GM08714 (cell line): ENCODE results near the gene LRP1-AS.
A peak's percentile ranks its signal among the peaks of the same experiment; 100 is the strongest.

Experiments used
- H3K4me3 ChIP-seq: fragments of 200-500 bp; sonication (Bioruptor generic); 2 replicates; pipeline ENCODE4 v1.5.1; 2014; ENCODE audit warnings: mild to moderate bottlenecking, low read length, inconsistent platforms
- ZNF274 ChIP-seq: IDR thresholded peaks from 2 replicates; pipeline ENCODE4 v1.6.1; 2012; ENCODE audit warnings: mild to moderate bottlenecking, low read depth, low read length

LRP1-AS gene

GRCh38 chr12:57119294-57120085 is 27.9 kb downstream of the LRP1-AS start:
- no peak for TF ChIP-seq ZNF274

GRCh38 chr12:57118711-57119271 is 28.6 kb downstream of the LRP1-AS start:
- no peak for TF ChIP-seq ZNF274
- H3K4me3 ChIP-seq, result no peak overlapping the region

More at GRCh38 chr12:57119294-57120085, 27.9 kb downstream of the LRP1-AS start:
- no peak overlapping the region for H3K4me3 ChIP-seq

DNA sequence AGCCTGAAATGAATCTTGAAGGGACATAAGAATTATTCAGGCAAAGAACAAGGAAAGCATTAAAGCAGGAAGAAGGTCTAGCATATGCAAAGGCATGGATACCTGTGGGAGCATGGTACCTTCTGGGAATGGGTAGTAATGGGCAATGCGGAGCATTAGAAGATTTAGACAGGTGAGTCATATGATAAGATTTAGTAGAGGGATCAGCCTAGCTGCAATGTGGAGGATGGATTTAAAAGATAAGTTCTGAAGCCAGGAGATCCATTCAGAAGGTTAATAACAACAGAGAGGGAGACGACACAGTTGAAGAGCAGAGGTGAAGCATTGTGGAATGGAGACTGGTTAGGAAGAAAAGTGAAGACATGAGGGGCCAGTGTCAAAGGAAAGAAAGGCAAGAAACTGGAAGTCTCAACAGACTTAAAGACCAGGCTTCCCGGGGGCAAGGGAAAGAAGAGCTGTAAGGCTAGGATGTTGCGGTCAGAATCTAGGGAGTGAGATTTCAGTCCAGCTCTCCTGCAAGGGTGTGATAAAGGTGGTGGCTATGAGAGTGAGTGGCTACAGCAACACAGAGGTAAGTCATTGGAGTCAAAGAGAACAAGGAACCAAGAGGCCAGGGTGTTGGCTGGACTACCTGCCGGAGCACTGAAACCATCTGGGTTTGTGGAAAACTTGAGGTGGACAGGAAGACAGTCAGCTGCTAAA is 30.7 kb downstream of the LRP1-AS start:
- no peak overlapping the region for H3K4me3 ChIP-seq
- no peak for TF ChIP-seq ZNF274

DNA sequence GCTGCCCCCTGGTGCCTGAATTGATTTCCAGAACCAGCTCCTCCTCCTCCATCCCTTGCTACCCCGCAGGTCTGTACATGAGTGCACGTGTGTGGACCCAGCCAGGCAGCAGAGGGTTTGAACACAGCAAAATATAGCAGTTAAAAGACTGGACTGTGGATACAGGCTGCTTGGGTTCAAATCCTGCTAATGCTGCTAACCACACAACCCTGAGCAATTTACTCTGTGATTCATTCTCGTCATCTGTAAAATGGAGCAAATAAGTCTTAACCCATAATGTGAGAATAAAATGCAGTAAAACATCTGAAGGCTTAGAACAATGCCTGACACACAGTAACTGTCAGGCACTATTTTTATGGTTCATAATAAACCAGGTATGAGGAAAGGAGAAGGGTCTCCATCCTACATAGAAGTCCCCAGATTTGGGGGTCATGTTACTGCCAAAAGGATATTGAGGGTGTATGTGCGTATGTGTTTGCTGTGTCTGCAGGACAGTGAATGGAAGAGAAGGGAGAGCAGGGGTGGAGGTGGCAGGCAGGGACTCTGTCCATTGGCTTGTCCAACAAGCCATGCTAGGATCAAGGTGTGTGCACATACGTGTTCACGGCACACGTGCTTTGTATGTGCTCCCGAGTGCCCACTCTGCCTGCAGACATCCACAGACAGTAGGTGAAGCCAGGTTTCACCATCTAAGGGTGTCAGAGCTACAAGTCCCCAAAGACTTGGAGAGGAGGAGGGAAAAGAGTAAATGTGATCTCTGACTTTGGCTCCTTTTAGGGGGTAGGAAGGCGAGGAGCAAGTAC is 34.7 kb downstream of the LRP1-AS start:
- TF ChIP-seq ZNF274, result no peak
- no peak overlapping the region; the same call in 1 of the 2 replicates for H3K4me3 ChIP-seq

GRCh38 chr12:57111031-57111734 is 36.2 kb downstream of the LRP1-AS start, which contains the start of gene STAT6:
Gene STAT6, minus strand, starts transcription at chr12:57111362. Its CDS starts 3,084 bp downstream, at chr12:57108278.
- TF ChIP-seq ZNF274, result no peak
- peak within 1 kb of the TSS; percentile 66 for H3K4me3 ChIP-seq

DNA sequence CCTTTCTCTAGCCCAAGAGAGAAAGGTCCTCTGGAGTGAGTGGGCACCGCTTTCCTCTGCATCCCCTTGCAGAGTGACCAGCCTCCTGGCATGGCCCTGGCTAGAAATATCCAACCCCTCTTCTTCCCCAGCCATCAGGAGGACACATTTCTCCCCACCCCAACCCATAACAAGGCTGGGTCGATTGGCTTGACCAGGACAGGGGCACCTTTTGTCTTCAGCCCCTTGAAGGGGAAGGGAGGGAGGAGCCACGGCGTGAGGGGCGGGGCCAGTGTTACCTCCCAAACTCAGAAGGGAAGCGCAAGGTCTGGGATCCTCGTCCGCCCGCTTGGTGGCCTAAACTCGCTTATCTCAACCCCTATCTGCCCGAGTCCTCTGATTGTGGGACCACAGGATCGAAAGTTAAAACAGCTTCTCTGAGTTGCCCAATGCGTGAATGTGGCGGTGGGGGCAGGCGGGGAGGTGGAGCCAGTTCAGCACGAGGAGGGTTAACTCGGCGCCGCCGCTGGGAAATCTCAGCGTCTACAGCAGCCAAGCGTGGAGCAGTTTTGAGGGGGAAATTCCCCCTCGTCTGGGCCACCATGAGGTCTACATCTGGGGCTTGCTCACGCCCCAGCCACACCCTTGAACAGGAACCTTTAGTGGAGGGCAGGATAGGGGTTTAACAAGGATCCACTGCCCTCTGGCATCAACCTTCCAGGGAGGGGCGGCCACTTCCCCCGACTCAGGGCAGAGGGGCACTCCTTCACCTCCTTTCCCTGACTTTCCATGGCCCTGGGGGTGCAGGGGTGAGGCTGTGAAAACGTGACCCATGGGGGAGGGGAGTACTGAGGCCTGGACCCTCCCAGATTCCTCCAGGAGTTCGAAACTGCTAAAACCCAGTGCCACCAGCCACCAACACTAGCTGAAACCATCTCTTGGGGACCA is 37.1 kb downstream of the LRP1-AS start:
- H3K4me3 ChIP-seq, result peak overlapping the region; percentile 66
- no peak for TF ChIP-seq ZNF274

GRCh38 chr12:57109207-57110103 is 38.0 kb downstream of the LRP1-AS start:
- H3K4me3 ChIP-seq, result peak overlapping the region; percentile 66; the same call in 1 of the 2 replicates
- no peak for TF ChIP-seq ZNF274

GRCh38 chr12:57107456-57108155 is 39.8 kb downstream of the LRP1-AS start:
- H3K4me3 ChIP-seq, result no peak overlapping the region
- TF ChIP-seq ZNF274, result no peak

- no peak for TF ChIP-seq ZNF274
These were observed 41.3 kb downstream of the LRP1-AS start for GRCh38 chr12:57106021-57106708.

DNA sequence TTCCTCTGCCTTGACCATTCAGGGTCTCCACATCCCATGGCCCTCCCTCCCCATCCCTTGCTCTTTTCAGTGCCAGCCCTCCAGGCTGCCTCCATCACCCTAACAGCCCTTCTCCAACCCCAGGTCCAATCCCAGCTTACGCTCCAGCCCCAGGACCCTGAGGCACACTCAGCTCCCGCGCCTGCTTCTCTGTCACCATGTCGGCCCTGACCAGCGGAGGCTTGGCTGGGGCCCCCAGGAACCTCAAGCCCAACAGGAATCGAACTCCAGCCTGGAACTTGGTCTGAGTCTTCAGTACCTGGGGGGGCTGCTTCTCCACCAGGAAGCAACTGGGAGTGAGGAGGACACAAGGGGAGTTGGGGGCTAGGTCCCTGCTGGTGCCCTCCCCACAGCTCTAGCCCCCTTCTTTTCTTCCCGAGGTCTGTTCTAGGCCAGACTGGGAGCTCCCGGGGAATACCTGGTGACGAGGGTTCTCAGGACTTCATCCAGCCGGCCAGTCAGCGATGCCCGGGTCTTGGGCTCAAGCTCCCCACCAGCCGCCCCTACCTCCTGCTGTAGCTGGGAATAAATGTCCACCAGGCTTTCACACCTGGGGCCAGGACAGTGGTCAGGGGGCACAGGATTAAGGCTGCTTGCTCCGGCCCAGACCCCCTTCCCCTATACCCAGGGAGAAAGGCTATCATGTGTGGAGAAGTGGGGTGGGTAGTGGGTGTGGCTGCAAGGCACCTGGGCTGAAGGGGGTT is 42.2 kb downstream of the LRP1-AS start:
- H3K4me3 ChIP-seq, result no peak overlapping the region
- TF ChIP-seq ZNF274, result no peak

More at GRCh38 chr12:57106021-57106708, 41.3 kb downstream of the LRP1-AS start:
- H3K4me3 ChIP-seq, result no peak overlapping the region
